ENCODE measurements around the gene ULK1.

The ULK1 gene

GRCh38 chr12:131915823-131916222 is 21.4 kb downstream of the ULK1 start:
- no peak for TF ChIP-seq CTCF (IDR thresholded peaks at IDR 0.05; ENCODE audit: low read depth, low read length, missing control alignments)
- Histone ChIP-seq H3K27me3 (replicated peaks) (no peaks in the 10 kb centered on the region), H3K27ac (no peak overlapping the region), H3K36me3 (replicated peaks) (peaks cover 47% of the 10 kb centered on the region), H3K4me3 (ENCODE audit: low read depth, low read length) (no peak overlapping the region)
- DNase-seq = no peak
- in situ Hi-C loops (cut with HindIII; ENCODE audit: low pct_ligation_motif_present, low sequenced_read_pairs) = no loop called here

GRCh38 chr12:131916306-131917138 is 22.1 kb downstream of the ULK1 start:
- DNase-seq = no peak
- H3K36me3 ChIP-seq (replicated peaks) = peaks cover 45% of the 10 kb centered on the region
- peak; percentile 5 for TF ChIP-seq CTCF (IDR thresholded peaks at IDR 0.05; ENCODE audit: low read depth, low read length, missing control alignments)
- H3K27ac ChIP-seq = no peak overlapping the region
- in situ Hi-C loops (cut with HindIII; ENCODE audit: low pct_ligation_motif_present, low sequenced_read_pairs) = no loop called here
- no peaks in the 10 kb centered on the region for H3K27me3 ChIP-seq (replicated peaks)
- H3K4me3 ChIP-seq (ENCODE audit: low read depth, low read length) = no peak overlapping the region

GRCh38 chr12:131917139-131917710 is 22.8 kb downstream of the ULK1 start:
- no peak for TF ChIP-seq CTCF (IDR thresholded peaks at IDR 0.05; ENCODE audit: low read depth, low read length, missing control alignments)
- Histone ChIP-seq H3K36me3 (replicated peaks) (peaks cover 46% of the 10 kb centered on the region), H3K4me3 (ENCODE audit: low read depth, low read length) (no peak overlapping the region), H3K27ac (no peak overlapping the region), H3K27me3 (replicated peaks) (no peaks in the 10 kb centered on the region)
- no peak for DNase-seq
- in situ Hi-C loops (cut with HindIII; ENCODE audit: low pct_ligation_motif_present, low sequenced_read_pairs) = no loop called here

- Histone ChIP-seq H3K4me3 (ENCODE audit: low read depth, low read length) (no peak overlapping the region), H3K27me3 (replicated peaks) (no peaks in the 10 kb centered on the region), H3K27ac (no peak overlapping the region), H3K36me3 (replicated peaks) (peaks cover 47% of the 10 kb centered on the region)
- in situ Hi-C loops (cut with HindIII; ENCODE audit: low pct_ligation_motif_present, low sequenced_read_pairs) = no loop called here
- DNase-seq = no peak
- TF ChIP-seq CTCF (IDR thresholded peaks at IDR 0.05; ENCODE audit: low read depth, low read length, missing control alignments) = no peak
These were observed 23.4 kb downstream of the ULK1 start for GRCh38 chr12:131917711-131918306.

- Histone ChIP-seq H3K4me3 (ENCODE audit: low read depth, low read length) (no peak overlapping the region), H3K27me3 (replicated peaks) (no peaks in the 10 kb centered on the region), H3K27ac (no peak overlapping the region), H3K36me3 (replicated peaks) (peaks cover 47% of the 10 kb centered on the region)
- in situ Hi-C loops (cut with HindIII; ENCODE audit: low pct_ligation_motif_present, low sequenced_read_pairs) = no loop called here
- TF ChIP-seq CTCF (IDR thresholded peaks at IDR 0.05; ENCODE audit: low read depth, low read length, missing control alignments) = no peak
- no peak for DNase-seq
These were observed 24.1 kb downstream of the ULK1 start for GRCh38 chr12:131918311-131919050.
